Karpas-422 (cell line): ENCODE data around the gene CIAO2B. TPM values are rescaled to one million over a fixed set of nuclear protein-coding genes. Genes with fewer than 3 reads are reported as not detected.

Experiments used
- DNase-seq: peaks from one replicate; pipeline ENCODE4 v3.0.0-alpha.2; 2015
- H2AFZ ChIP-seq: fragments of 200-600 bp; sonication (generic); 2 replicates; pipeline ENCODE4 v1.6.1; 2014; ENCODE audit warnings: antibody characterized with exemption, low read length, mixed read lengths
- H3K27ac ChIP-seq: fragments of 200-600 bp; sonication (generic); 2 replicates; pipeline ENCODE4 v1.5.1; 2014; ENCODE audit warnings: mild to moderate bottlenecking, low read length, moderate library complexity
- H3K27me3 ChIP-seq: fragments of 200-600 bp; sonication (generic); 2 replicates; pipeline ENCODE4 v1.6.1; 2014; ENCODE audit warnings: low read length, mixed read lengths
- H3K36me3 ChIP-seq: fragments of 200-600 bp; sonication (generic); 2 replicates; pipeline ENCODE4 v1.6.1; 2014; ENCODE audit warnings: low read length, mixed read lengths; ENCODE audit not compliant: insufficient read depth
- H3K4me1 ChIP-seq: fragments of 200-600 bp; sonication (generic); 2 replicates; pipeline ENCODE4 v1.6.1; 2014; ENCODE audit warnings: mild to moderate bottlenecking, low read length, mixed read lengths
- H3K4me2 ChIP-seq: fragments of 200-600 bp; sonication (generic); 2 replicates; pipeline ENCODE4 v1.6.1; 2014; ENCODE audit warnings: low read length, low read depth, mild to moderate bottlenecking; ENCODE audit not compliant: poor library complexity, severe bottlenecking
- H3K4me3 ChIP-seq: fragments of 200-600 bp; sonication (generic); 2 replicates; pipeline ENCODE4 v1.5.1; 2014; ENCODE audit warnings: mild to moderate bottlenecking, antibody characterized with exemption, low read length, mixed read lengths
- H3K79me2 ChIP-seq: fragments of 200-600 bp; sonication (generic); 2 replicates; pipeline ENCODE4 v1.6.1; 2014; ENCODE audit warnings: mild to moderate bottlenecking, low read length, mixed read lengths
- H3K9ac ChIP-seq: fragments of 200-600 bp; sonication (generic); 2 replicates; pipeline ENCODE4 v1.6.0; 2014; ENCODE audit warnings: low read length
- H3K9me2 ChIP-seq: fragments of 200-600 bp; sonication (generic), shearing (Covaris generic); replicated peaks from 2 replicates; pipeline ENCODE4 v1.6.0; 2014; ENCODE audit warnings: mild to moderate bottlenecking, low read length, moderate library complexity; ENCODE audit not compliant: insufficient read depth
- H3K9me3 ChIP-seq: fragments of 300-700, 200-600 bp; sonication (generic); 2 replicates; pipeline ENCODE4 v1.6.1; 2014; ENCODE audit warnings: low read length, mixed read lengths
- H4K20me1 ChIP-seq: fragments of 200-600 bp; sonication (generic); 2 replicates; pipeline ENCODE4 v1.6.1; 2014; ENCODE audit warnings: mild to moderate bottlenecking, antibody characterized with exemption, low read length, low read depth; ENCODE audit not compliant: insufficient read depth
- total RNA-seq: library from RNA; depleted of rRNA; stranded (reverse); fragments of >200 nt; shearing (Covaris generic); gene quantifications from 2 replicates; pipeline ENCODE4 v1.2.3, GENCODE V29; 2014; ENCODE audit warnings: low replicate concordance

CIAO2B gene
- total RNA-seq, 1 experiment from 2014 or later, result 121 TPM

DNA sequence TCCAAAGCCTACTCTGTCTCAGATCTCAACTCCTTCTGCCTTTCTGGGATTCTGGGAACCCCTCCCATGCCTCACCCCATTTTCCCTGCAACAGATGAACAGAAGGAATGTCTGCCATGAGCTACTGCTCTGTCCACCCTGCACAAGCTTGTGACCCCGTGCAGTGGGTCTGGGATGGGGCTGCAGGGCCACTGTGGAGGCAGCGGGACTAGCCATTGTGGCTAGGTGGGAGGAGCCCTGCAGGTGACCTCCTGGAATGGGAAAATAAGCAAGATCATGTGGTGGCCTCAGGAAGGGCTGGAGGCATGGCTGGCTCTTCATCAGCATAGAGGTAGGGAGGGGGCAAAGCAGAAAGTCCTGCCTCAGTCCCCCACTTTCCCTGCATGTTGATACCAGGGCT is 40.1 kb downstream of the CIAO2B start:
- Histone ChIP-seq H3K4me3 (no peak overlapping the region), H2AFZ (no peak overlapping the region), H3K9ac (no peak overlapping the region), H4K20me1 (peaks cover 7% of the 10 kb centered on the region; the same call in 1 of the 2 replicates), H3K4me2 (no peak overlapping the region), H3K79me2 (no peaks in the 10 kb centered on the region), H3K36me3 (no peaks in the 10 kb centered on the region), H3K4me1 (no peaks in the 10 kb centered on the region), H3K27me3 (no peaks in the 10 kb centered on the region), H3K27ac (no peak overlapping the region), H3K9me3 (no peaks in the 10 kb centered on the region), H3K9me2 (no peaks in the 10 kb centered on the region)
- no peak for DNase-seq

DNA sequence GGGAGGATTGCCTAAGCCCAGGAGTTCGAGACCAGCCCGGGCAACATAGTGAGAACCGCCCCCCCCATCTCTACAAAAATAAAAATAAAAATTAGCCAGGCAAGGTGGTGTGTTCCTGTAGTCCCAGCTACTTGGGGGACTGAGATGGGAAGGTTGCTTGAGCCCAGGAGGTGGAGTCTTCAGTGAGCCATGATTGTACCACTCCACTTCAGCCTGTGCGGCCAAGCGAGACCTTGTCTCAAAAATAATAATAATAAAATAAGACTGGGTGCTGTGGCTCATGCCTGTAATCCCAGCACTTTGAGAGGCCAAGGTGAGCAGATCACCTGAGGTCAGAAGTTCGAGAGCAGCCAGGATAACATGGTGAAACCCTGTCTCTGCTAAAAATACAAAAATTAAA is 42.4 kb downstream of the CIAO2B start:
- Histone ChIP-seq H3K4me3 (no peak overlapping the region), H3K27me3 (no peaks in the 10 kb centered on the region), H3K36me3 (no peaks in the 10 kb centered on the region; the same call in 1 of the 2 replicates), H3K4me1 (no peaks in the 10 kb centered on the region), H3K9me3 (no peaks in the 10 kb centered on the region), H3K9me2 (no peaks in the 10 kb centered on the region), H3K27ac (no peak overlapping the region), H4K20me1 (peaks cover 7% of the 10 kb centered on the region; the same call in 1 of the 2 replicates), H3K4me2 (no peak overlapping the region), H3K79me2 (peaks cover under 1% of the 10 kb centered on the region; the same call in 1 of the 2 replicates), H2AFZ (no peak overlapping the region), H3K9ac (no peak overlapping the region)
- DNase-seq, result no peak

DNA sequence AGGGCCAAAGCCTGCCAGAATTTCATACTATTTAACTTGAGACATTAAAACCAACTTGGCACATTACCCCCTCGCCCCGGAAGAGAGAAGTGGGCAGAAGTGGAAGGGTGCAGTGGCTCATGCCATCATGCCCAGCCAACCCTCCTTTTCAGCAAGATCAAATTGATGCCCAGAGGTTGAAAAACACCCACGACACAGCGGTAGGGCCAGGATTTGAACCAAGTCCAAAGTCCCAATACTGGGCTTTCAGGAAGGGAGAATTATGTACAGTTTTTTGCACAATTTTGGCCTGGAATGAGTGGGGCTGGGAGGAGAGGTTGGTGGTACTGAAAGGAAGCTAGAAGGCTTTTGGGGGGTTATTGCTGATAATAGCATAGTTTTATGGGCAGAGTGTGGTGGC is 42.8 kb downstream of the CIAO2B start:
- H3K4me3 ChIP-seq, result no peak overlapping the region
- H3K79me2 ChIP-seq, result peaks cover 4% of the 10 kb centered on the region; the same call in 1 of the 2 replicates
- no peaks in the 10 kb centered on the region for H3K4me1 ChIP-seq
- no peaks in the 10 kb centered on the region for H3K27me3 ChIP-seq
- H3K9ac ChIP-seq, result no peak overlapping the region
- H2AFZ ChIP-seq, result no peak overlapping the region
- H4K20me1 ChIP-seq, result peaks cover 7% of the 10 kb centered on the region; the same call in 1 of the 2 replicates
- H3K27ac ChIP-seq, result no peak overlapping the region
- H3K9me3 ChIP-seq, result no peaks in the 10 kb centered on the region
- H3K36me3 ChIP-seq, result no peaks in the 10 kb centered on the region; the same call in 1 of the 2 replicates
- no peak overlapping the region for H3K4me2 ChIP-seq
- no peaks in the 10 kb centered on the region for H3K9me2 ChIP-seq
- DNase-seq, result no peak

DNA sequence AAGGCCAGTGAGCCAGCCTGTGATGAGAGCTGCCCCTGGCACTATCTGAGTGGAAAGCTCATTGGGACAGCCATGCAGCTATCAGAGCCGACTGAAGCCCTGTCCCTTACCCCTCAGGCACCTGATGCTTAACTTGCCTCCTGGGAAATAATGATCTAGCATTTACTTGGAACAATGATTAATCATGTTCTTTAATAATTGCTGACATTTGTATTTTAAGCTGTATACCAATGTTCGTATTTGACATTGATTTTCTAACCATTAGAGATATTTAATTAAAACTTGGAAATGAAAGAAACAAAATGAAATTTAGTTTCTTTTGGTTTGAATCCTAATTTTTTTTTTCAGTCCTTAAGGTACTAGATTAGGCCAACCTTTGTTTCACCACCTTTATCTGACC is 43.4 kb downstream of the CIAO2B start:
- Histone ChIP-seq H3K9me2 (no peaks in the 10 kb centered on the region), H4K20me1 (peaks cover 4% of the 10 kb centered on the region; the same call in 1 of the 2 replicates), H2AFZ (no peak overlapping the region), H3K36me3 (no peaks in the 10 kb centered on the region; the same call in 1 of the 2 replicates), H3K9me3 (no peaks in the 10 kb centered on the region), H3K4me2 (no peak overlapping the region), H3K27me3 (no peaks in the 10 kb centered on the region), H3K4me3 (no peak overlapping the region), H3K4me1 (no peaks in the 10 kb centered on the region), H3K27ac (no peak overlapping the region), H3K9ac (no peak overlapping the region), H3K79me2 (peaks cover 9% of the 10 kb centered on the region; the same call in 1 of the 2 replicates)
- DNase-seq, result no peak

DNA sequence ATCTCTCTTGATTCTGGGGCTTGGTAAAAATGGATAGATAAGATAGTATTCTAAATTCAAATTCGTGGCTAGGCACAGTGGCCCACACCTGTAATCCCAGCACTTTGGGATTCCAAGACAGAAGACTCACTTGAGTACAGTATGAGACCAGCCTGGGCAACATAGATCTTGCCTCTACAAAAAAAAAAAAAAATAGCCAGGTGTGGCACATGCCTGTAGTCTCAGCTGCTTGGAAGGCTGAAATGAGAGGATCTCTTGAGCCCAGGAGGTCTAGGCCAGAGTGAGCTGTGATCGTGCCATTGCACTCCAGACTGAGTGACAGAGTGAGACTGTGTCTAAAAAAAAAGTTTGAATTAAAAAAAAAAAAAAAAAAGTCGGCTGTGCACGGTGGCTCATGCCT is 44.6 kb downstream of the CIAO2B start:
- no peak overlapping the region for H3K4me2 ChIP-seq
- H3K9me2 ChIP-seq, result no peaks in the 10 kb centered on the region
- no peak overlapping the region for H3K4me3 ChIP-seq
- no peaks in the 10 kb centered on the region for H3K27me3 ChIP-seq
- H3K36me3 ChIP-seq, result peaks cover 6% of the 10 kb centered on the region; the same call in 1 of the 2 replicates
- no peak overlapping the region for H2AFZ ChIP-seq
- no peak overlapping the region for H3K9ac ChIP-seq
- H3K4me1 ChIP-seq, result no peaks in the 10 kb centered on the region
- no peaks in the 10 kb centered on the region for H4K20me1 ChIP-seq
- no peaks in the 10 kb centered on the region for H3K9me3 ChIP-seq
- no peak for DNase-seq
- no peak overlapping the region for H3K27ac ChIP-seq
- peaks cover 20% of the 10 kb centered on the region for H3K79me2 ChIP-seq

DNA sequence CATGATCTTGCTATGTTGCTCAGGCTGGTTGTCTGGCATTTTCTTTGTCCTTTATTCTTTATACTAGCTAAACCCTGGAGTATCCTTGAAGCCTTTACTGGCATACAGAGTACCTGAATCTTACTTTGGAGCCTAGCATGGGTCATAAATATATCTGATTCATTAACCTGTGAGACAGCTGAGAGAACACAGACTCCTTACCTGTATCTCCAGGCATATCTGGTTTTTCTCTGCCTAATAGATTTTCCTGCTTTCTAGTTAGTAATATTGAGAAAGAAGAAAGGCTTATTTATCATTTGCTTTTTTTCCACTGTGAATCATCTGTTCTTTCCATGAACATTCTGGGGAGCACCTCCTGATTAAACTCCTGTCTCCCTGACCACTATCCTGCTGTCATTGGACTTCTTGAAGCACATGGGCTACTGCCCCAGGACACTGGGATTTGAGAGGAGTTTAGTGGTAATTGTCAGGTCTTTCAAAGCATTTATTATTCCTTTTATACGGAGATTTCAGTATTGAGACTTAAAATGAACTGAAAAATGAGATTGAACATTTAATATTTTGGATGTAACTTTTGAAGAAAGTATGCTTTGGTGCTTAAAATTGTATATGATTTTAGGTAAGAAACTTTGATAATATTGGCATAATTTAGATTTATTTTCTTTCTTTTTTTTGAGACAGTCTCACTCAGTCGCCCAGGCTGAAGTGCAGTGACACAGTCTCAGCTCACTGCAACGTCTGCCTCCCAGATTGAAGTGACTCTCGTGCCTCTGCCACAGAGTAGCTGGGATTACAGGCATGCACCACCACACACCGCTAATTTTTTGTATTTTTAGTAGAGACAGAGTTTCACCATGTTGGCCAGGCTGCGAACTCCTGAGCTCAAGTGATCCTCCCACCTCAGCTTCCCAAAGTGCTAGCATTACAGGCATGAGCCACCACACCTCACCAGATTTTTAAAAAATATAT is 45.3 kb downstream of the CIAO2B start:
- Histone ChIP-seq H3K4me1 (no peaks in the 10 kb centered on the region), H3K27ac (no peak overlapping the region), H4K20me1 (no peaks in the 10 kb centered on the region), H3K9me3 (no peaks in the 10 kb centered on the region), H3K79me2 (peaks cover 26% of the 10 kb centered on the region), H3K27me3 (no peaks in the 10 kb centered on the region), H3K9me2 (no peaks in the 10 kb centered on the region), H2AFZ (no peak overlapping the region), H3K9ac (no peak overlapping the region), H3K4me2 (no peak overlapping the region), H3K4me3 (no peak overlapping the region), H3K36me3 (peaks cover 11% of the 10 kb centered on the region; the same call in 1 of the 2 replicates)
- DNase-seq, result no peak

DNA sequence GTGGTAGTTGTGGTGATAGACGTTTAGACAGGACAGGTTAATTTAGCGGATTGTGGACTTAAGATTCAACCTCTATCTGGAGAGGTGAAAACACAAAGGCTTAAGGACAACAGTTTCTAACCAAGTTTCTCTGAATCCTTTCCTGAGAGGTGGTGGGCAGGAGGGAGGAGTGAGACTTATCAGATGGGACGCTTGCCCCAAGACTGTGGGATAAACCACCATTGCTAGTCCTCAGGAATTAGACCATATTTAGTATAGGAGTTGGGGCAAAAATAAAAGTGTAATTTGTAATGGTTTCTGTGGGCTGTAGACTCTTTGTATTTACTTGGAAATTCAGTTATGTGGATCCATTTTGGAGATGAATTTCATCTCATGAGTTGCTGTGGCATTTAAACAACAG is 47.3 kb downstream of the CIAO2B start:
- Histone ChIP-seq H3K4me1 (peaks cover 4% of the 10 kb centered on the region), H3K27ac (no peak overlapping the region), H3K9me3 (no peaks in the 10 kb centered on the region), H3K9me2 (no peaks in the 10 kb centered on the region), H3K27me3 (no peaks in the 10 kb centered on the region), H4K20me1 (no peaks in the 10 kb centered on the region), H2AFZ (no peak overlapping the region), H3K36me3 (peaks cover 11% of the 10 kb centered on the region; the same call in 1 of the 2 replicates), H3K79me2 (peaks cover 40% of the 10 kb centered on the region), H3K4me2 (no peak overlapping the region), H3K4me3 (no peak overlapping the region), H3K9ac (no peak overlapping the region)
- no peak for DNase-seq

DNA sequence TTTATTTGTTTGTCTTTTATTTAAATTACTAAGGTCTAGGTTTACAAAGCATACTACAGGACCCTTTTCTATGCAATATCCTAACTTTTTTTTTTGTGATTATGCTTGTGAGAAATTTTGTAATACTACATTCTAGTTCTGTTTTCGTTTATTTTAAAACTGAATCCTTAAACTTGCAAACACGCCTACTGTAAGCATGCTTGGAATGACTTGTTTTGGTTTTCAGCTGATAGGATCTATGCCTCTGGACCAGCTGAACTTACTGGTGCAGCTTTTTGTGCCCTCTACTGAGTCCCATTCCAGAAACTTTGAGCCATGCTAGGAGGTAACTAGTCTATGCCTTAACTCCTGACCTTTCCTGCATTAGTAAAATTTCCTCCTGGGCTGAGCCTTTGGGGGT is 47.9 kb downstream of the CIAO2B start:
- Histone ChIP-seq H3K27me3 (no peaks in the 10 kb centered on the region), H3K27ac (no peak overlapping the region), H2AFZ (no peak overlapping the region), H3K9ac (no peak overlapping the region), H3K4me1 (peaks cover 9% of the 10 kb centered on the region), H4K20me1 (no peaks in the 10 kb centered on the region), H3K9me3 (no peaks in the 10 kb centered on the region), H3K79me2 (peaks cover 46% of the 10 kb centered on the region), H3K9me2 (no peaks in the 10 kb centered on the region), H3K4me2 (no peak overlapping the region), H3K36me3 (peaks cover 11% of the 10 kb centered on the region; the same call in 1 of the 2 replicates), H3K4me3 (no peak overlapping the region)
- DNase-seq, result no peak
